Spleen (tissue), 7 donors: ENCODE results near the gene HINT2.

Source experiments
- POLR2A ChIP-seq, 3 donors: fragments of 450-650 bp; IDR thresholded peaks; one replicate each; pipeline ENCODE4 v1.5.1; 2017; ENCODE audit warnings: antibody characterized with exemption in 3 of 3, mild to moderate bottlenecking in 1 of 3
- POLR2AphosphoS5 ChIP-seq, 3 donors: sonication (generic); formaldehyde crosslinking; IDR thresholded peaks; one replicate each; pipeline ENCODE4 v1.5.1; 2017; ENCODE audit warnings: antibody characterized with exemption in 3 of 3
- TF ChIP-seq, protein P1 (sequence below), 11 experiments: fragments of 200-600 bp in 7 of 11; fragments of 450-650 bp in 4 of 11; sonication (generic) in 4 of 11; IDR thresholded peaks in 8 of 11; conservative IDR thresholded peaks in 3 of 11; 1 replicate in 7 of 11; 2 replicates in 4 of 11; pipeline versions ENCODE4 v1.4.0 to v1.8.0; 2016 to 2021; ENCODE audit warnings: antibody characterized with exemption in 11 of 11, inconsistent platforms in 4 of 11, mild to moderate bottlenecking in 1 of 11
- donor health status: DM: no; HTN: no; CAD: no; lungs with moderate emphysema.
- donor health status: DM: no; HTN: no; CAD: no.
- donor health status: DM: no; HTN: no; CAD: no.

- TF ChIP-seq, protein P1, sequence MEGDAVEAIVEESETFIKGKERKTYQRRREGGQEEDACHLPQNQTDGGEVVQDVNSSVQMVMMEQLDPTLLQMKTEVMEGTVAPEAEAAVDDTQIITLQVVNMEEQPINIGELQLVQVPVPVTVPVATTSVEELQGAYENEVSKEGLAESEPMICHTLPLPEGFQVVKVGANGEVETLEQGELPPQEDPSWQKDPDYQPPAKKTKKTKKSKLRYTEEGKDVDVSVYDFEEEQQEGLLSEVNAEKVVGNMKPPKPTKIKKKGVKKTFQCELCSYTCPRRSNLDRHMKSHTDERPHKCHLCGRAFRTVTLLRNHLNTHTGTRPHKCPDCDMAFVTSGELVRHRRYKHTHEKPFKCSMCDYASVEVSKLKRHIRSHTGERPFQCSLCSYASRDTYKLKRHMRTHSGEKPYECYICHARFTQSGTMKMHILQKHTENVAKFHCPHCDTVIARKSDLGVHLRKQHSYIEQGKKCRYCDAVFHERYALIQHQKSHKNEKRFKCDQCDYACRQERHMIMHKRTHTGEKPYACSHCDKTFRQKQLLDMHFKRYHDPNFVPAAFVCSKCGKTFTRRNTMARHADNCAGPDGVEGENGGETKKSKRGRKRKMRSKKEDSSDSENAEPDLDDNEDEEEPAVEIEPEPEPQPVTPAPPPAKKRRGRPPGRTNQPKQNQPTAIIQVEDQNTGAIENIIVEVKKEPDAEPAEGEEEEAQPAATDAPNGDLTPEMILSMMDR (IDR thresholded peaks at IDR 0.05 in 8 of 11, conservative IDR thresholded peaks at IDR 0.05 in 3 of 11), result no peak
- peak; percentile 97 to 98 (median 97) for TF ChIP-seq POLR2AphosphoS5 (IDR thresholded peaks at IDR 0.05)
- peak in 2 of 3 donors; percentile 88 to 91 for TF ChIP-seq POLR2A (IDR thresholded peaks at IDR 0.05)
Observed at GRCh38 chr9:35814841-35815543, at the start of gene HINT2.
